A549 (cell line): ENCODE data around the gene MYBPHL. TPM values are rescaled to one million over a fixed set of nuclear protein-coding genes. Genes with fewer than 3 reads are reported as not detected.

ENCODE experiments used
- ATAC-seq, 2 experiments: fragments of 200-7000 bp in 1 of 2; fragments of >200 bp in 1 of 2; cut with Nextera tagmentation in 1 of 2; cut with Tn5 transposase in 1 of 2; 3 replicates each; pipeline versions ENCODE4 v1.8.0 to v1.9.1; 2018 to 2020; ENCODE audit warnings: mild to moderate bottlenecking in 1 of 2, moderate library complexity in 1 of 2
- CTCF ChIA-PET: fragments of 300-600 bp; sonication (Branson Sonifier 250); formaldehyde crosslinking; extraction: SDS; loops from one replicate; lab custom pipeline; 2021; ENCODE audit warnings: antibody characterized with exemption, inconsistent platforms; lab: Yijun Ruan, JAX
- POLR2A ChIA-PET: fragments of 350-600 bp; formaldehyde crosslinking; extraction: SDS; loops from one replicate; lab custom pipeline; 2021; ENCODE audit warnings: antibody characterized with exemption, inconsistent platforms; lab: Yijun Ruan, JAX
- DNase-seq, 2 experiments: peaks; one replicate each; pipeline versions ENCODE4 v3.0.0 to v3.0.0-alpha.2; 2011 to 2016; ENCODE audit warnings: low read depth in 1 of 2, low spot score in 1 of 2
- FAIRE-seq: peaks from 2 replicates; lab custom pipeline; 2011; peaks lifted over from hg19 to GRCh38; lab: Jason Lieb, UNC
- H3K27ac ChIP-seq, 2 experiments: fragments of >200 bp; sonication (Bioruptor Twin); formaldehyde crosslinking; 3 replicates each; pipeline ENCODE4 v1.5.1; 2016 to 2017
- H3K4me1 ChIP-seq: fragments of >200 bp; sonication (Bioruptor Twin); formaldehyde crosslinking; 3 replicates; pipeline ENCODE4 v1.6.1; 2016
- H3K4me2 ChIP-seq: fragments of >200 bp; sonication (Bioruptor Twin); formaldehyde crosslinking; 3 replicates; pipeline ENCODE4 v1.6.1; 2016
- H3K4me3 ChIP-seq: fragments of >200 bp; sonication (Bioruptor Twin); formaldehyde crosslinking; 3 replicates; pipeline ENCODE4 v1.5.1; 2016
- H3K9me3 ChIP-seq: fragments of >200 bp; sonication (Bioruptor Twin); formaldehyde crosslinking; 3 replicates; pipeline ENCODE4 v1.6.1; 2016
- BHLHE40 ChIP-seq: IDR thresholded peaks from 2 replicates; pipeline ENCODE4 v1.6.1; 2012; ENCODE audit warnings: low read depth, low read length, inconsistent platforms
- CBX2 ChIP-seq: fragments of 200-600 bp; sonication (generic); IDR thresholded peaks from 2 replicates; pipeline ENCODE4 v1.6.1; 2016; ENCODE audit warnings: low read depth, mild to moderate bottlenecking, borderline replicate concordance
- CEBPB ChIP-seq, 2 experiments: fragments of >200 bp in 1 of 2; sonication (Bioruptor Twin) in 1 of 2; formaldehyde crosslinking in 1 of 2; IDR thresholded peaks; 2 replicates each; pipeline ENCODE4 v1.6.1; 2012 to 2016
- CHD2 ChIP-seq: fragments of 150-350 bp; IDR thresholded peaks from 2 replicates; pipeline ENCODE4 v1.6.1; 2014; ENCODE audit warnings: low read length; ENCODE audit not compliant: partially characterized antibody
- CHD4 ChIP-seq: fragments of 200-600 bp; sonication (generic); IDR thresholded peaks from 2 replicates; pipeline ENCODE4 v1.6.1; 2016; ENCODE audit warnings: antibody characterized with exemption, mild to moderate bottlenecking, borderline replicate concordance
- EHMT2 ChIP-seq: fragments of 200-600 bp; sonication (generic); IDR thresholded peaks from 2 replicates; pipeline ENCODE4 v1.6.1; 2016; ENCODE audit warnings: antibody characterized with exemption, low read depth, mild to moderate bottlenecking, moderate library complexity
- EP300 ChIP-seq, 2 experiments: fragments of >200 bp; sonication (Bioruptor Twin); formaldehyde crosslinking; IDR thresholded peaks; 2 replicates in 1 of 2; 3 replicates in 1 of 2; pipeline ENCODE4 v1.6.1; 2016 to 2017
- HOXB13 ChIP-seq: fragments of 250-450 bp; sonication (Bioruptor Pico); IDR thresholded peaks from 2 replicates; pipeline ENCODE4 v1.5.0; 2020; ENCODE audit warnings: low read depth, mild to moderate bottlenecking, moderate library complexity
- MAFK ChIP-seq: fragments of 450-650 bp; IDR thresholded peaks from 2 replicates; pipeline ENCODE4 v1.6.1; 2014; ENCODE audit not compliant: partially characterized antibody
- MYC ChIP-seq: IDR thresholded peaks from 2 replicates; pipeline ENCODE4 v1.6.1; 2012; ENCODE audit warnings: mild to moderate bottlenecking, inconsistent platforms, low read length, improper control_type of control experiment, borderline replicate concordance
- NR3C1 ChIP-seq: fragments of >200 bp; sonication (Bioruptor Twin); formaldehyde crosslinking; IDR thresholded peaks from 3 replicates; pipeline ENCODE4 v1.6.1; 2017
- RCOR1 ChIP-seq: fragments of 150-350 bp; IDR thresholded peaks from 2 replicates; pipeline ENCODE4 v1.6.1; 2014; ENCODE audit warnings: antibody characterized with exemption, low read length, low read depth
- RFX5 ChIP-seq: fragments of 450-650 bp; IDR thresholded peaks from 2 replicates; pipeline ENCODE4 v1.7.1; 2014; ENCODE audit warnings: antibody characterized with exemption, mild to moderate bottlenecking, moderate library complexity
- SMC3 ChIP-seq: fragments of >200 bp; sonication (Bioruptor Twin); formaldehyde crosslinking; IDR thresholded peaks from 3 replicates; pipeline ENCODE4 v1.6.1; 2018; ENCODE audit warnings: inconsistent platforms
- TFCP2L1 ChIP-seq: fragments of 250-450 bp; sonication (Bioruptor Pico); IDR thresholded peaks from 2 replicates; pipeline ENCODE4 v1.5.0; 2021; ENCODE audit warnings: mild to moderate bottlenecking
- ZSCAN20 ChIP-seq: fragments of 250-450 bp; sonication (Bioruptor Pico); IDR thresholded peaks from 2 replicates; pipeline ENCODE4 v1.8.0; 2022; ENCODE audit warnings: mild to moderate bottlenecking, moderate library complexity
- WGBS: methylation state at CpG from one replicate; pipeline ENCODE4 v1.1.6; 2017; ENCODE audit errors: missing lambda C conversion rate; 5-methylcytosine and 5-hydroxymethylcytosine counted together
- polyA plus RNA-seq, 4 experiments: library from polyadenylated mRNA; depleted of rRNA in 3 of 4; stranded (reverse); fragments of >200 nt; fragmentation: RNase III in 1 of 4; extraction: RNeasy Plus Mini Kit Qiagen cat#74134 plus additional on column Dnase treatment in 1 of 4; gene quantifications; 2 replicates in 3 of 4; 3 replicates in 1 of 4; pipeline ENCODE4 v1.2.3, GENCODE V29; 2011 to 2017
- TF ChIP-seq, protein P1 (sequence below): fragments of 450-650 bp; IDR thresholded peaks from 2 replicates; pipeline ENCODE4 v1.6.1; 2014; ENCODE audit warnings: antibody characterized with exemption
- TF ChIP-seq, protein P2 (sequence below): fragments of 150-350 bp; IDR thresholded peaks from 2 replicates; pipeline ENCODE4 v1.6.1; 2014; ENCODE audit warnings: low read depth, mild to moderate bottlenecking, low read length
- TF ChIP-seq, protein P3 (sequence below): fragments of 250-450 bp; sonication (Bioruptor Pico); IDR thresholded peaks from 2 replicates; pipeline ENCODE4 v1.5.0; 2021; ENCODE audit warnings: mild to moderate bottlenecking, moderate library complexity, borderline replicate concordance

The MYBPHL gene
- polyA plus RNA-seq, 2 of the 4 experiments (the other 2 are of a cell fraction) = not detected

DNA sequence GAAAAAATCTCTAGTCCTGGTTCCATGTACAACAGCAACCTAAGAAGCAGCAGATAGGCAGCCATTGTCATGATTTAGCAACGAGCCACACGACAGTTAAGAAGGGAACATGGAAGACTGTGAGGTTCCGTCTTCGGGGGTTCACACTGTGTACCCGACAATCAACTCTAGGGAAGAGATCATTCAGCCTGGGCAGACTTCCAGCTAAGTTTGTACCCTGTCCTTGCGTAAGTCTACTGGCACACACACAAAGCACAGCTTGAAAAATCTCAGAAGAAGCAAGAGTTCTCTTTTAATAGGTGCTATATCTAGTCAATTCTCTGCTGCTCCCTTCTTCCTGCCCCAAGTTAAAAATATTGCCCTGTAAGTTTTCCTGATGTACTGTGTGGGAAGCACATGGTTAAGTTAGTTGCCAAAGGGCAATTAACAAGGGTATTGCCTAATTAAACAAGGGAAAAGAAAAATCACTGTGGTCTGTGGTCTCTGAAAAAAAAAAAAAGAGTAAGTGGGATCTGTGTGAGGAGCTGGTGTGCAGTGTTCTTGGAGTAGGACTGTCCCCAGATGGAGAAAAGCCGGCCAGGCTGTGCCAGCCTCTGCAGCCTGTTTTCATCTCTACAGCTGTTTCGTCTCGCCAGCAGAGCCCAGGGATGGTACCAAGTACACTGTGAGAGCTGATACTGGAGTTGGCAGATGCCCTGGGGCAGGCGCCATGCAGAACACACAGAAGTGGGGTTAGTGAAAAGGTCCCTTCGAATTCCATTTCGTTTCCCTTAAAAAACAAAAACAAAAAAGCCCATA, 6.4 kb upstream of the MYBPHL start (continued):
- TF ChIP-seq, protein P1, sequence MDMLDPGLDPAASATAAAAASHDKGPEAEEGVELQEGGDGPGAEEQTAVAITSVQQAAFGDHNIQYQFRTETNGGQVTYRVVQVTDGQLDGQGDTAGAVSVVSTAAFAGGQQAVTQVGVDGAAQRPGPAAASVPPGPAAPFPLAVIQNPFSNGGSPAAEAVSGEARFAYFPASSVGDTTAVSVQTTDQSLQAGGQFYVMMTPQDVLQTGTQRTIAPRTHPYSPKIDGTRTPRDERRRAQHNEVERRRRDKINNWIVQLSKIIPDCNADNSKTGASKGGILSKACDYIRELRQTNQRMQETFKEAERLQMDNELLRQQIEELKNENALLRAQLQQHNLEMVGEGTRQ = no peak

DNA sequence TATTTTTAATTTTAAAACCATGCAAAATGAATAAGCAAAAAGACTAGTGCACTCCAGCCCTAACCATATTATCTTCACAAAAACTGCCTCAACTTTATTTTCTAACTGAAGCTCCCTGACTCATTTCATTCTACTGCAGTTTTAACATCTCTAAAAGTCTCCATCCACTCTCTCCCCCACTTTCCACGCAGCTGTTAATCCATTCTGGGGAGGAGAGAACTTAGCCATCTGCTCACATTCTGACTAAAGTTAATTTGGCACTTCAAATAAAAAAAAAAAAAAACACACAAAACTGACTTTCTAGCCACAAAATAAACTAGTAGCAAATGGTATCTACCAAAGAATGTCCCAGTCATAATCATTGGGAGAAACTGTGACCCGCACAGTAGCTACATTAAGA, 5.4 kb upstream of the MYBPHL start:
- Histone ChIP-seq H3K9me3 (no peaks in the 10 kb centered on the region), H3K4me3 (no peak overlapping the region)
- WGBS = 88% methylated on average over 2 of the region's 2 CpGs
- ChIA-PET CTCF (interaction anchor here (1.0 kb wide), 1 partner anchor 35 kb away, joined by 4 read pairs; no protein-coding TSS in a partner anchor), POLR2A (no interaction called here)
- no peak for DNase-seq
- TF ChIP-seq RCOR1 (no peak), TFCP2L1 (no peak), SMC3 (no peak), MYC (no peak)
- TF ChIP-seq, all 56 proteins: peak for 0
- H3K27ac ChIP-seq = no peak overlapping the region
- FAIRE-seq (no peak), ATAC-seq (no peak)
- no peaks in the 10 kb centered on the region for H3K4me1 ChIP-seq
- no peak overlapping the region for H3K4me2 ChIP-seq

DNA sequence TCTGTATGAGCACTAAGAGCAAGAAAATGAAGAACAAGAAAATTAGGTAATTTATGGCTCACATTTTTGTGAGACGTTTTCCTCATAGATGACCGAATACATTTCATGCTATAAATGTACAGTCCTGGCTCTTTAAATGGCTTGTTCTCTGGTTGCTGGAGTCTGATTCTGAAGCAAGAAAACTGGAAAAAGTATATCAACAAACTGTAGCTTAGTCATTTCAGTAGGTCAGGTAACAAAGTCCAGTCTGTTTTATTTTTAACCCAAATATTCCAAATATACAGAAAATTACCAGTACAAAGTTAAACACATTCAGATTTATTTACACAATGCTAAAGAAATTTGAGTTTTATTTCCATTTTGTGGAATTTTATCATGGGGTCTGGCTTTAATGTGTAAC, 2.5 kb upstream of the MYBPHL start:
- TF ChIP-seq CHD2 = no peak
- no peak for TF ChIP-seq CBX2
- no peak for TF ChIP-seq CEBPB (IDR thresholded peaks at IDR 0.05)
- TF ChIP-seq ZSCAN20 (CRISPR knock-in tag) = no peak
- TF ChIP-seq EHMT2 = no peak
- TF ChIP-seq RFX5 = no peak
- TF ChIP-seq NR3C1 = no peak
- TF ChIP-seq, protein P2, sequence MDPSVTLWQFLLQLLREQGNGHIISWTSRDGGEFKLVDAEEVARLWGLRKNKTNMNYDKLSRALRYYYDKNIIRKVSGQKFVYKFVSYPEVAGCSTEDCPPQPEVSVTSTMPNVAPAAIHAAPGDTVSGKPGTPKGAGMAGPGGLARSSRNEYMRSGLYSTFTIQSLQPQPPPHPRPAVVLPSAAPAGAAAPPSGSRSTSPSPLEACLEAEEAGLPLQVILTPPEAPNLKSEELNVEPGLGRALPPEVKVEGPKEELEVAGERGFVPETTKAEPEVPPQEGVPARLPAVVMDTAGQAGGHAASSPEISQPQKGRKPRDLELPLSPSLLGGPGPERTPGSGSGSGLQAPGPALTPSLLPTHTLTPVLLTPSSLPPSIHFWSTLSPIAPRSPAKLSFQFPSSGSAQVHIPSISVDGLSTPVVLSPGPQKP = no peak
- no peak for TF ChIP-seq EP300 (IDR thresholded peaks at IDR 0.05)
- no peak for TF ChIP-seq CHD4
- TF ChIP-seq BHLHE40 = no peak
- no peak for TF ChIP-seq HOXB13 (CRISPR knock-in tag)
- TF ChIP-seq, protein P1 = no peak
- no peak for TF ChIP-seq MYC
- TF ChIP-seq, protein P3, sequence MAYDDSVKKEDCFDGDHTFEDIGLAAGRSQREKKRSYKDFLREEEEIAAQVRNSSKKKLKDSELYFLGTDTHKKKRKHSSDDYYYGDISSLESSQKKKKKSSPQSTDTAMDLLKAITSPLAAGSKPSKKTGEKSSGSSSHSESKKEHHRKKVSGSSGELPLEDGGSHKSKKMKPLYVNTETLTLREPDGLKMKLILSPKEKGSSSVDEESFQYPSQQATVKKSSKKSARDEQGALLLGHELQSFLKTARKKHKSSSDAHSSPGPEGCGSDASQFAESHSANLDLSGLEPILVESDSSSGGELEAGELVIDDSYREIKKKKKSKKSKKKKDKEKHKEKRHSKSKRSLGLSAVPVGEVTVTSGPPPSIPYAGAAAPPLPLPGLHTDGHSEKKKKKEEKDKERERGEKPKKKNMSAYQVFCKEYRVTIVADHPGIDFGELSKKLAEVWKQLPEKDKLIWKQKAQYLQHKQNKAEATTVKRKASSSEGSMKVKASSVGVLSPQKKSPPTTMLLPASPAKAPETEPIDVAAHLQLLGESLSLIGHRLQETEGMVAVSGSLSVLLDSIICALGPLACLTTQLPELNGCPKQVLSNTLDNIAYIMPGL (CRISPR knock-in tag) = no peak
- no peak for TF ChIP-seq MAFK
- CTCF ChIA-PET = no interaction called here
- H3K4me2 ChIP-seq = no peak overlapping the region
- WGBS = 43% methylated on average over 2 of the region's 2 CpGs
- no peaks in the 10 kb centered on the region for H3K4me1 ChIP-seq
- FAIRE-seq (no peak), ATAC-seq (no peak), DNase-seq (no peak)
- H3K4me3 ChIP-seq = no peak overlapping the region
- POLR2A ChIA-PET = no interaction called here
- H3K9me3 ChIP-seq = no peaks in the 10 kb centered on the region
- no peak overlapping the region for H3K27ac ChIP-seq
